Activated CD8-positive, alpha-beta memory T cell treated with anti-CD3 and anti-CD28 coated beads, Interleukin-2, amount 50 U/mL, for 1 hour (primary cell): ENCODE results near the gene TPR.

Experiments
- DNase-seq: peaks from one replicate; pipeline ENCODE4 v3.0.0-alpha.2; 2020; ENCODE audit errors: extremely low read depth

The TPR gene

GRCh38 chr1:186327331-186327730 lies 47.7 kb downstream of the TPR start:
- DNase-seq, result no peak

- no peak for DNase-seq
These were observed 49.0 kb downstream of the TPR start for GRCh38 chr1:186326009-186326408.

GRCh38 chr1:186325239-186325638 lies 49.8 kb downstream of the TPR start:
- DNase-seq, result no peak

DNA sequence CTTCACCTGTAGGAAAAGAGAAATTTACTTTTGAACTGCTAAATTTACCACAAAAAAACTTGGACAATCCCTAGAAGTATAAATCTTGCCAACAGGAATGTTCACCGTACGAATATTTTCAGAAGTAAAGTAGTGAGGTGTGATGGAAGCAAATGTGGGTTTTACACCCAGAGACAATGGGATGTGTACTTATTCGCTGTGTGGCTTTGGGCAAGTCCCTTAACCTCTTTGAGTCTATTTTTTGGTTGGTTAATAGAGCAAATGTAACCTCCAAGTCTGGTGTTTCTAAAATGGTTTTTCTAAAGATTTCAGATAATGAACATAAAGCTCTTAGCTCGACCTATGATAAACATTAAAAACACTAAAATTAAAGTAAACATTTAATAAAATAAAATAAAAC lies 51.2 kb downstream of the TPR start:
- DNase-seq, result no peak

- no peak for DNase-seq
These were observed 59.5 kb downstream of the TPR start for GRCh38 chr1:186315570-186315969.

DNA sequence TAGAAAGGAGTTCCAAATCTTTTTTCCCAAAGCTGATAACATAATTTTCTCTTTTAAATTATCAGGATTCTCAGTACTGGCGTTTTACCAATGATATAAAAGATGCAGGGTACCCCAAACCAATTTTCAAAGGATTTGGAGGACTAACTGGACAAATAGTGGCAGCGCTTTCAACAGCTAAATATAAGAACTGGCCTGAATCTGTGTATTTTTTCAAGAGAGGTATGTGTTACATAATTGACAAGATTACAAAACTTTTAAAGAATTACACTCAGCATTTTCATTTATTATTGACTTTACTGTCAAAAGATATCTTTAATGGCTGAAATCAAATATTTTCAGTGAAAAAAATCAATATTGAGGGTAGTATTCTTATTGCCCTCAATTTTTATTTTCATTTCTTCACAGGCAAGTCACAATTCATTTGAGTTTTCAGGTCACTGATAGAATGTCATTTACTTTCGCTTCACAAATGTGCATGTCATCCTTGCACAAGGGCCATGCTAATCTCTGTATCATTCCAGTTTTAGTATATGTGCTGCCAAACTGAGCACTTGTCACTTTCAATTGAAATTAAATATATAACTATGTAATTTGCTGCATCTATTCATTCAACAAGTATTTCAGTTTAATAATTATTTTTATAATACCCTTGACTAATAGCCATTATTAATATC lies 63.5 kb downstream of the TPR start:
- DNase-seq, result no peak

DNA sequence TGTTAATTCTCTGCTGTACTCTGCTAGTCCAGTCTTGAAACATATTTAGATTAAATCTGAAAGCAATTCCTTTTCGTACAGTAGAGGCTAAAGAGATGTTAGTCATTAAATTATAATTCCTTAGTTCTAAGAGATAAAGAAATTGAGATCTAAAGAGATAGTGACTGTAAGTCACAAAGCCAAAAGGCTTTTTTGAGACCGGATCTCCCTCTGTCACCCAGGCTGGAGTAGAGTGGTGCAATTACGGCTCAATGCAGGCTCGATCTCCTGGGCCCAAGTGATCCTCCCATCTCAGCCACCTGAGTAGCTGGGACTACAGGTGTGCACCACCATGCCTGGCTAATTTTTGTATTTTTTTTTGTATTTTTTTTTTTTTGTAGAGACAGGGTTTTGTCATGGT lies 64.7 kb downstream of the TPR start:
- DNase-seq, result no peak

- DNase-seq, result no peak
These were observed 66.6 kb downstream of the TPR start for GRCh38 chr1:186308264-186309060.

GRCh38 chr1:186307445-186307844 lies 67.6 kb downstream of the TPR start:
- DNase-seq, result no peak

GRCh38 chr1:186306533-186306932 lies 68.5 kb downstream of the TPR start:
- DNase-seq, result no peak

- no peak for DNase-seq
These were observed 69.8 kb downstream of the TPR start for GRCh38 chr1:186304982-186305949.

DNA sequence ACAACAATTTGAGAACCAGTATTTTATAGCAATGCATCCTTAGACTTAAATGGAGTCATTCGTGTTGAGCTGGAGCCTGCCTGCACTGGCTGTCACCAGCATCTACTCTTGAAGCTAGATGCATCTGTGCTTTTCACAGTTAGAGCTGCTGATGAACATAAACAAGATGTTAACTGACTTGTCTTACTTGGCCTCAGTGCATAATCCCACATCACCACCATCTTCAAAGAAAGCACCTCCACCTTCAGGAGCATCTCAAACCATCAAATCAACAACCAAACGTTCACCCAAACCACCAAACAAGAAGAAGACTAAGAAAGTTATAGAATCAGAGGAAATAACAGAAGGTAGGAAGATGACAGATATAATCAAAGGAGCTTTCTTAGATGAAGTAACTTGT lies 71.1 kb downstream of the TPR start:
- no peak for DNase-seq

- DNase-seq, result no peak
These were observed 72.6 kb downstream of the TPR start for GRCh38 chr1:186302381-186302920.

GRCh38 chr1:186301448-186301847 lies 73.6 kb downstream of the TPR start:
- DNase-seq, result no peak

GRCh38 chr1:186300056-186300455 lies 75.0 kb downstream of the TPR start:
- no peak for DNase-seq

DNA sequence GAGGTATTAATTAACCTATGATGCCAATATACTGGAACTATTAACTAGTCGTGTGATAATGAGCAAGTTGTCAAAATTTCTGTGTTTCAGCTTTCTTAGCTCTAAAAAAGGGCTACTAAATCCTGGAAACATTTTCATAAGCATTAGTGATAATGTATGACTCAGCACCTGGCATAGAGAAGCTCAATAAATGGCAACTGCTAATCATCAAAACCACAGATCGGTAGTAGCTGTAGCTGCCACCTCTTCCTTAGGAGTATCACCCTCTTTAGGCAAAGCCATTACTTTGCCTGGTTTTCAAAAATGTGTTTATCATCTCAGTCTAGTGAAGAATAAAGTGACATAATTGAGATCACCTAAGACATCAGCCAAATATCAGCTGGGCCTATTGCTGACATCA lies 75.5 kb downstream of the TPR start:
- no peak for DNase-seq

GRCh38 chr1:186298851-186299250 lies 76.2 kb downstream of the TPR start:
- no peak for DNase-seq

GRCh38 chr1:186297439-186298045 lies 77.5 kb downstream of the TPR start:
- DNase-seq, result no peak

DNA sequence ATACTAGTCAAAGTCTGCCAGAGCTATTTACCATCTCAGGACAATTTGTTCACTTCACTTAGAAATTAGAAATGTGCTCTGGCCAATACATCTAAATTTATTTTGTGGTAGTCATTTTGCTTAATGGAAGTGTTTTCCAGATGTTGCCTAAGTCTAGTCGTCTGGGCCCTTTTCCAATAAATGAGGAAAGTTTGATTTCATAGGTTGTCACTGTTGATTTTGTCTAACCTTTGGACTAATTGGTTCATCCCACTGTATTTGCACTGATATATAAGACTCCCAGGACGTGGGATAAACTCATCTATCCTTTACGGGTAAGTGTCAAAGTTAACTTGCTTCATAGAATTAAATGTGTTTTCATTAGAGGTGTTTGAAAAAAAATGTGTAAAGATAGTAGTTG lies 79.1 kb downstream of the TPR start, which contains the start of gene PRG4:
Gene PRG4, plus strand, starts transcription at position 300 of the 400 bp plus-strand sequence.
- no peak for DNase-seq

DNA sequence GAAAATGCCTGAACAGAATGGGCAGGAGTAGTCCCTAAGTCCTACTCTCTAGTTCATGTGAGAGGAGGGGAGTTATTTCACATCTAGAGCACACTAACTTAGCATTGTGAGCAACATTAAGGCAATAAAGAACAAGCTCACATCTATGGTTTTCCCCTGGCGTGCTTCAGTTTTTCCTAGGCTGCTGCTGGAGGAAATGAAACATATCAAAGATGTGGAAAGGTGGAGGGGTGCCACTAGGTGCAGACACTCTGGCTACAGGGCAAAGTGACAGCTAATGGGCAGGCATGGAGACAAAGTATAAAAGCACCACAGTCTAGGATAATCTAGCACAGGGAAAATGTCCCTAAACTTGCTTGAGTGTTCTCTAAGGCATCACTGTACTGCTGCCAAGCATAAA lies 82.2 kb downstream of the TPR start:
- no peak for DNase-seq

DNA sequence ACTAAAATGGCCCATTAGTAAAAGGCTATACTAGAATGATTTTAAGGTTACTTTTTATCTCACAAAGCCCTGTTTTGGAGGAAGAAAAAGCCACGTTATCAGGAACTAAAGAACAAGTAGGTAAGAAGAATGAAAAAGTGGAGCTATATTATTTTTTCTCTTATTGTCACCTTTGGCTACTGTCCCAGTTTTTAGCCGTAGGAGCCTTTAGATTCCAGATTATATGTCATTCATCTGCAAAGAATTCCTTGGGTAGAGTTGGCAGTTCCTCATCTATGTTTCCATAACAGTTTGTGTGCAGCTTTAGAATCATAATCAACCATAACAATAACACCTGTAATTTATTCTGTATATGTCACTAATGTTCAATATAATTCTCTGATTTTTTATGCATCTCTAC lies 83.8 kb downstream of the TPR start:
- no peak for DNase-seq
